Spleen (tissue), 7 donors: Measurements from ENCODE around the gene ARHGEF28.

ENCODE experiments used
- POLR2A ChIP-seq, 3 donors: fragments of 450-650 bp; IDR thresholded peaks; one replicate each; pipeline ENCODE4 v1.5.1; 2017; ENCODE audit warnings: antibody characterized with exemption in 3 of 3, mild to moderate bottlenecking in 1 of 3
- TF ChIP-seq, protein P1 (sequence below), 11 experiments: fragments of 200-600 bp in 7 of 11; fragments of 450-650 bp in 4 of 11; sonication (generic) in 4 of 11; IDR thresholded peaks in 8 of 11; conservative IDR thresholded peaks in 3 of 11; 1 replicate in 7 of 11; 2 replicates in 4 of 11; pipeline versions ENCODE4 v1.4.0 to v1.8.0; 2016 to 2021; ENCODE audit warnings: antibody characterized with exemption in 11 of 11, inconsistent platforms in 4 of 11, mild to moderate bottlenecking in 1 of 11
- donor health status: DM: no; HTN: no; CAD: no; lungs with moderate emphysema.
- donor health status: DM: no; HTN: no; CAD: no.
- donor health status: DM: no; HTN: no; CAD: no.

DNA sequence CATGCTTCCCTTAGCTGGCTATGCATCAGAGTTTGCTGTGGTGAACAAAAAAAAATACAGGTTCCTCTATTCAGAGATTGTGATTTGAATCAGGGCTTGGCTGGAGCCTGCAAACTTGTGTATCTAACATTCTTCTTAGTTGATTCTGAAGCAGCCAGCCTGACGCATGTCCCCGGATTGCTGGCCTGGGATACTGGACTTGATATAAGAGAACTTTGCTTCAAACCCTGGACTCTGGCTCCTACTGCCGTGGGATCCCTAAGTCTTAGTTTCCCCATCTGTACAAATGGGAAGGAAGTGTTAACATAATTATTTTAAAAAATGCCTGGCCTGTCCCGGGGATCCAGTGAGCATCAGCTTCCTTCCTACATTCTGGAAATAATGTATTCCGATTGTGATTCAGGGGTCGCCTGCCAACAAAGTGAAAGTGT is 292.8 kb downstream of the ARHGEF28 start:
- TF ChIP-seq, protein P1, sequence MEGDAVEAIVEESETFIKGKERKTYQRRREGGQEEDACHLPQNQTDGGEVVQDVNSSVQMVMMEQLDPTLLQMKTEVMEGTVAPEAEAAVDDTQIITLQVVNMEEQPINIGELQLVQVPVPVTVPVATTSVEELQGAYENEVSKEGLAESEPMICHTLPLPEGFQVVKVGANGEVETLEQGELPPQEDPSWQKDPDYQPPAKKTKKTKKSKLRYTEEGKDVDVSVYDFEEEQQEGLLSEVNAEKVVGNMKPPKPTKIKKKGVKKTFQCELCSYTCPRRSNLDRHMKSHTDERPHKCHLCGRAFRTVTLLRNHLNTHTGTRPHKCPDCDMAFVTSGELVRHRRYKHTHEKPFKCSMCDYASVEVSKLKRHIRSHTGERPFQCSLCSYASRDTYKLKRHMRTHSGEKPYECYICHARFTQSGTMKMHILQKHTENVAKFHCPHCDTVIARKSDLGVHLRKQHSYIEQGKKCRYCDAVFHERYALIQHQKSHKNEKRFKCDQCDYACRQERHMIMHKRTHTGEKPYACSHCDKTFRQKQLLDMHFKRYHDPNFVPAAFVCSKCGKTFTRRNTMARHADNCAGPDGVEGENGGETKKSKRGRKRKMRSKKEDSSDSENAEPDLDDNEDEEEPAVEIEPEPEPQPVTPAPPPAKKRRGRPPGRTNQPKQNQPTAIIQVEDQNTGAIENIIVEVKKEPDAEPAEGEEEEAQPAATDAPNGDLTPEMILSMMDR (IDR thresholded peaks at IDR 0.05 in 8 of 11, conservative IDR thresholded peaks at IDR 0.05 in 3 of 11), result no peak
- TF ChIP-seq POLR2A (IDR thresholded peaks at IDR 0.05), result no peak
